ENCODE data around the gene OLR1. TPM values are rescaled to one million over a fixed set of nuclear protein-coding genes. Genes with fewer than 3 reads are reported as not detected.
"Not testable (repeated sequence)": the region's sequence is repeated elsewhere in the genome, so short reads cannot be mapped to it uniquely, and the experiment has no call there.

Gene OLR1
- 1 to 10 TPM in 1 of 4 donors, not detected in 3; 2.7 TPM for total RNA-seq

- Histone ChIP-seq H3K36me3 (no peaks in the 10 kb centered on the region), H3K4me3 (no peak within 1 kb of the TSS), H3K4me1 (peaks cover 2 to 30% (median 14%) of the 10 kb centered on the region in 3 donors), H3K27ac (no peak within 1 kb of the TSS), H3K9me3 (no peaks in the 10 kb centered on the region), H3K27me3 (no peaks in the 10 kb centered on the region)
- intact Hi-C loops (cut with DNase I) = no loop called here
- no peak for TF ChIP-seq POLR2A (IDR thresholded peaks at IDR 0.05)
- no peak for TF ChIP-seq CTCF (IDR thresholded peaks at IDR 0.05)
- WGBS, 2 donors = 57 to 61% methylated on average over 7 of the region's 7 CpGs
- DNase-seq = no peak
Measured at GRCh38 chr12:10171973-10172728, at the start of gene OLR1. OLR1 (minus strand) TSS chr12:10172132; CDS start chr12:10172077, 55 bp downstream.

GRCh38 chr12:10220398-10221077 is 48.6 kb upstream of the OLR1 start:
- 44 to 50% methylated on average over 8 of the region's 8 CpGs for WGBS, 2 donors
- Histone ChIP-seq H3K9me3 (no peaks in the 10 kb centered on the region), H3K4me1 (peaks cover 0 to 29% (median 3%) of the 10 kb centered on the region in 3 donors), H3K27ac (peak overlapping the region; percentile 3 to 74 (median 63)), H3K36me3 (peaks cover 0 to 73% (median 17%) of the 10 kb centered on the region in 3 donors), H3K27me3 (no peaks in the 10 kb centered on the region), H3K4me3 (no peak overlapping the region)
- DNase-seq = no peak
- intact Hi-C loops (cut with DNase I) = no loop called here
- no peak for TF ChIP-seq POLR2A (IDR thresholded peaks at IDR 0.05)
- no peak for TF ChIP-seq CTCF (IDR thresholded peaks at IDR 0.05)

- WGBS, 2 donors = 83 to 88% methylated on average over 6 of the region's 6 CpGs
- TF ChIP-seq POLR2A (IDR thresholded peaks at IDR 0.05) = no peak
- Histone ChIP-seq H3K27me3 (no peaks in the 10 kb centered on the region), H3K9me3 (no peaks in the 10 kb centered on the region), H3K4me3 (no peak overlapping the region), H3K27ac (no peak overlapping the region), H3K36me3 (peaks cover 0 to 59% (median 16%) of the 10 kb centered on the region in 3 donors), H3K4me1 (peaks cover 3 to 48% (median 9%) of the 10 kb centered on the region in 3 donors)
- DNase-seq = no peak
- intact Hi-C loops (cut with DNase I) = no loop called here
Measured at GRCh38 chr12:10218021-10218420, 46.1 kb upstream of the OLR1 start.

- WGBS, 2 donors = 75 to 87% methylated on average over 13 of the region's 13 CpGs
- peak overlapping the region in 1 of 4 donors; percentile 15 for H3K4me3 ChIP-seq
- peaks cover 6 to 54% (median 9%) of the 10 kb centered on the region in 3 donors for H3K4me1 ChIP-seq
- H3K36me3 ChIP-seq = peaks cover 0 to 39% (median 0%) of the 10 kb centered on the region in 3 donors
- H3K9me3 ChIP-seq; H3K27me3 ChIP-seq; intact Hi-C loops (cut with DNase I); H3K27ac ChIP-seq; DNase-seq: not testable (repeated sequence)
Measured at GRCh38 chr12:10215946-10216345, 44.0 kb upstream of the OLR1 start.

GRCh38 chr12:10215436-10215835 is 43.5 kb upstream of the OLR1 start:
- H3K4me3 ChIP-seq = peak overlapping the region in 2 of 4 donors; percentile 82 to 88
- no peaks in the 10 kb centered on the region for H3K27me3 ChIP-seq
- peaks cover 6 to 49% (median 9%) of the 10 kb centered on the region in 3 donors for H3K4me1 ChIP-seq
- peaks cover 0 to 34% (median 0%) of the 10 kb centered on the region in 3 donors for H3K36me3 ChIP-seq
- TF ChIP-seq POLR2A (IDR thresholded peaks at IDR 0.05) = no peak
- no peak for TF ChIP-seq CTCF (IDR thresholded peaks at IDR 0.05)
- H3K9me3 ChIP-seq = no peaks in the 10 kb centered on the region
- peak overlapping the region; percentile 94 to 100 (median 99) for H3K27ac ChIP-seq
- 60 to 61% methylated on average over 2 of the region's 2 CpGs for WGBS, 2 donors
- intact Hi-C loops (cut with DNase I) = no loop called here
- DNase-seq = no peak

GRCh38 chr12:10214895-10215267 is 42.9 kb upstream of the OLR1 start:
- Histone ChIP-seq H3K27ac (peak overlapping the region; percentile 94 to 100 (median 99)), H3K27me3 (no peaks in the 10 kb centered on the region), H3K36me3 (peaks cover 0 to 28% (median 0%) of the 10 kb centered on the region in 3 donors), H3K4me3 (peak overlapping the region in 3 of 4 donors; percentile 82 to 88 (median 87)), H3K4me1 (peaks cover 5 to 43% (median 9%) of the 10 kb centered on the region in 3 donors), H3K9me3 (no peaks in the 10 kb centered on the region)
- intact Hi-C loops (cut with DNase I) = no loop called here
- no peak for TF ChIP-seq POLR2A (IDR thresholded peaks at IDR 0.05)
- no peak for TF ChIP-seq CTCF (IDR thresholded peaks at IDR 0.05)
- no peak for DNase-seq
- WGBS, 2 donors = 60 to 85% methylated on average over 2 to 3 of the region's 3 CpGs

Measured in esophagus squamous epithelium (tissue), 5 donors.